OCI-LY1 (cell line): ENCODE results near the gene RNU7-1.

ENCODE experiments used
- CTCF ChIP-seq: fragments of 200-600 bp; sonication (generic), shearing (Covaris generic); IDR thresholded peaks from 2 replicates; pipeline ENCODE4 v1.5.1; 2017; ENCODE audit warnings: mild to moderate bottlenecking, antibody characterized with exemption, low read length, moderate library complexity, mixed read lengths
- EZH2 ChIP-seq: fragments of 200-600 bp; sonication (generic), shearing (Covaris generic); IDR thresholded peaks from 2 replicates; pipeline ENCODE4 v1.8.0; 2017; ENCODE audit warnings: borderline replicate concordance, mixed run types, mild to moderate bottlenecking, antibody characterized with exemption, low read length, moderate library complexity, mixed read lengths

GRCh38 chr12:6946920-6947374, 3.3 kb downstream of the RNU7-1 start:
- TF ChIP-seq CTCF (no peak), EZH2 (no peak)
